ENCODE results near the gene WRAP53.

Gene WRAP53

DNA sequence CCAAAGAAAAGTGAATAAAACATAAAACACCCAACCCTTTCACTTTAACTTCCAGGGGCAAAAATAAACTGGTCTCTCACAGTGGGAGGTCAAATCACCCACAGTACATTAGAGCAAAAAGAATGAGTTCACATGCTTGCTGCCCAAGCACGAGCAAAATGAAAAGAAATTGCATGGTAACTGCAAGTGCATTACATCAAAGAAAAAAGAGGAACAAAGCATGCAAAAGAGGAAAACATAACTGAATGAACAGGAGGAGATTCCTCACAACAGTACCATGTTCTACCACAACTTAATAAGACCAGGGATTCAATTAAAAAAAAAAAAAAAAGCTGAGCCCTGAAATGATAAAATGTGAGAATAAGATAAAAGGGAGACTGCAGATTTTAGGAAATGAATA lies 41.5 kb downstream of the WRAP53 start:
- DNase-seq, result no peak
- Histone ChIP-seq H3F3A (ENCODE audit: insufficient read depth, low read length) (no peaks in the 10 kb centered on the region; the same call in 1 of the 2 replicates), H3K79me2 (ENCODE audit: low read length) (no peaks in the 10 kb centered on the region), H3K9ac (ENCODE audit: low read length) (no peak overlapping the region), H2AFZ (ENCODE audit: low read length) (no peak overlapping the region), H3K4me3 (ENCODE audit: low read length) (no peak overlapping the region), H3K9me3 (replicated peaks; ENCODE audit: insufficient read depth, low read length) (no peaks in the 10 kb centered on the region), H3K9me2 (replicated peaks; ENCODE audit: insufficient read depth, low read length) (no peaks in the 10 kb centered on the region), H3K4me2 (ENCODE audit: low read depth, low read length) (no peak overlapping the region), H3K36me3 (replicated peaks; ENCODE audit: insufficient read depth, low read length) (no peaks in the 10 kb centered on the region), H4K20me1 (ENCODE audit: insufficient read depth, low read length) (no peaks in the 10 kb centered on the region), H3K27me3 (replicated peaks; ENCODE audit: insufficient read depth, low read length) (peaks cover 66% of the 10 kb centered on the region), H3K27ac (ENCODE audit: low read length) (no peak overlapping the region), H3K4me1 (ENCODE audit: low read length) (no peaks in the 10 kb centered on the region)
- TF ChIP-seq EZH2 (optimal IDR thresholded peaks at IDR 0.05; ENCODE audit: low read depth, low read length) (no peak), EZH2phosphoT487 (IDR thresholded peaks at IDR 0.05; ENCODE audit: low read length) (no peak)
- TF ChIP-seq, protein P1, sequence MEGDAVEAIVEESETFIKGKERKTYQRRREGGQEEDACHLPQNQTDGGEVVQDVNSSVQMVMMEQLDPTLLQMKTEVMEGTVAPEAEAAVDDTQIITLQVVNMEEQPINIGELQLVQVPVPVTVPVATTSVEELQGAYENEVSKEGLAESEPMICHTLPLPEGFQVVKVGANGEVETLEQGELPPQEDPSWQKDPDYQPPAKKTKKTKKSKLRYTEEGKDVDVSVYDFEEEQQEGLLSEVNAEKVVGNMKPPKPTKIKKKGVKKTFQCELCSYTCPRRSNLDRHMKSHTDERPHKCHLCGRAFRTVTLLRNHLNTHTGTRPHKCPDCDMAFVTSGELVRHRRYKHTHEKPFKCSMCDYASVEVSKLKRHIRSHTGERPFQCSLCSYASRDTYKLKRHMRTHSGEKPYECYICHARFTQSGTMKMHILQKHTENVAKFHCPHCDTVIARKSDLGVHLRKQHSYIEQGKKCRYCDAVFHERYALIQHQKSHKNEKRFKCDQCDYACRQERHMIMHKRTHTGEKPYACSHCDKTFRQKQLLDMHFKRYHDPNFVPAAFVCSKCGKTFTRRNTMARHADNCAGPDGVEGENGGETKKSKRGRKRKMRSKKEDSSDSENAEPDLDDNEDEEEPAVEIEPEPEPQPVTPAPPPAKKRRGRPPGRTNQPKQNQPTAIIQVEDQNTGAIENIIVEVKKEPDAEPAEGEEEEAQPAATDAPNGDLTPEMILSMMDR (IDR thresholded peaks at IDR 0.05; ENCODE audit: low read length), result no peak

- Histone ChIP-seq H2AFZ (ENCODE audit: low read length) (no peak overlapping the region), H3K27me3 (replicated peaks; ENCODE audit: insufficient read depth, low read length) (peaks cover 72% of the 10 kb centered on the region), H3K9ac (ENCODE audit: low read length) (no peak overlapping the region), H3K9me2 (replicated peaks; ENCODE audit: insufficient read depth, low read length) (no peaks in the 10 kb centered on the region), H3K27ac (ENCODE audit: low read length) (no peak overlapping the region), H3K4me2 (ENCODE audit: low read depth, low read length) (no peak overlapping the region), H3K79me2 (ENCODE audit: low read length) (no peaks in the 10 kb centered on the region), H4K20me1 (ENCODE audit: insufficient read depth, low read length) (no peaks in the 10 kb centered on the region), H3K4me3 (ENCODE audit: low read length) (no peak overlapping the region), H3K4me1 (ENCODE audit: low read length) (no peaks in the 10 kb centered on the region), H3K36me3 (replicated peaks; ENCODE audit: insufficient read depth, low read length) (no peaks in the 10 kb centered on the region), H3K9me3 (replicated peaks; ENCODE audit: insufficient read depth, low read length) (no peaks in the 10 kb centered on the region), H3F3A (ENCODE audit: insufficient read depth, low read length) (no peaks in the 10 kb centered on the region; the same call in 1 of the 2 replicates)
- DNase-seq, result no peak
- TF ChIP-seq EZH2 (optimal IDR thresholded peaks at IDR 0.05; ENCODE audit: low read depth, low read length), result no peak
- TF ChIP-seq, protein P1 (IDR thresholded peaks at IDR 0.05; ENCODE audit: low read length), result no peak
- TF ChIP-seq EZH2phosphoT487 (IDR thresholded peaks at IDR 0.05; ENCODE audit: low read length), result no peak
These were observed 44.8 kb downstream of the WRAP53 start for GRCh38 chr17:7732981-7733539.

- Histone ChIP-seq H3K36me3 (replicated peaks; ENCODE audit: insufficient read depth, low read length) (no peaks in the 10 kb centered on the region), H3K4me3 (ENCODE audit: low read length) (no peak overlapping the region), H2AFZ (ENCODE audit: low read length) (no peak overlapping the region), H3F3A (ENCODE audit: insufficient read depth, low read length) (no peaks in the 10 kb centered on the region), H3K9me2 (replicated peaks; ENCODE audit: insufficient read depth, low read length) (no peaks in the 10 kb centered on the region), H3K4me1 (ENCODE audit: low read length) (no peaks in the 10 kb centered on the region), H3K79me2 (ENCODE audit: low read length) (no peaks in the 10 kb centered on the region), H3K9ac (ENCODE audit: low read length) (no peak overlapping the region), H3K9me3 (replicated peaks; ENCODE audit: insufficient read depth, low read length) (no peaks in the 10 kb centered on the region), H3K27ac (ENCODE audit: low read length) (no peak overlapping the region), H4K20me1 (ENCODE audit: insufficient read depth, low read length) (no peaks in the 10 kb centered on the region), H3K4me2 (ENCODE audit: low read depth, low read length) (no peak overlapping the region), H3K27me3 (replicated peaks; ENCODE audit: insufficient read depth, low read length) (peaks cover 87% of the 10 kb centered on the region)
- no peak for DNase-seq
- TF ChIP-seq EZH2phosphoT487 (IDR thresholded peaks at IDR 0.05; ENCODE audit: low read length) (no peak), EZH2 (optimal IDR thresholded peaks at IDR 0.05; ENCODE audit: low read depth, low read length) (no peak)
- TF ChIP-seq, protein P1 (IDR thresholded peaks at IDR 0.05; ENCODE audit: low read length), result no peak
These were observed 49.3 kb downstream of the WRAP53 start for GRCh38 chr17:7737601-7738000.

All from MM.1S (cell line).